ENCODE results near the gene FKBP7. TPM values are rescaled to one million over a fixed set of nuclear protein-coding genes. Genes with fewer than 3 reads are reported as not detected.

The FKBP7 gene
- total and polyA plus RNA-seq, 5 donors from 2014 or later, result 0.42 to 3.1 (median 0.59) TPM

DNA sequence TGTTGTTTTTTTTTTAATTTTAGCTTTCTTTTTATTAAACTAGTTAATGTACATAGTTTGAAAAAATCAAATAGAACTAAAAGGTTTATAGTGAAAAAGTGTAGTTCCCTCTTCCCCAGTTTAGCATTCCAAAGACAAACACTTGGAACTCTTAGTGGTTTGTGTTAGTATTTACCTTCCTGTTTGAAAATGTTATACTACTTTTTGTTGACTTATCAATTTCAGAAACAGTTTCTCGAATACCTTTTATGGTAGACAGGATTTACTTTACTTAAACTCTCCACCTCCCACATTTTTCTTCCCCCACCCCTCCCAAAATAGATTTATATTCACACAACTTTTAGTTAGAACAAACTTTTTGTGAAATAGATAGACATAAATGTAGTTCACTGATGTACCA, 28.5 kb upstream of the FKBP7 start:
- Mint-ChIP-seq H3K27me3 (no peaks in the 10 kb centered on the region), H3K36me3 (peaks cover 26% of the 10 kb centered on the region), H3K4me1 (peaks cover 0 to 10% (median 0%) of the 10 kb centered on the region in 4 donors), H3K27ac (peak overlapping the region in 2 of 3 donors; percentile 10 to 39), H3K9me3 (no peaks in the 10 kb centered on the region), H3K4me3 (no peak overlapping the region)
- Histone ChIP-seq H3K4me3 (ENCODE audit: low read depth, low read length) (no peak overlapping the region), H3K36me3 (ENCODE audit: control insufficient read depth, insufficient read depth, low read length) (peaks cover 58% of the 10 kb centered on the region), H3K27me3 (ENCODE audit: control insufficient read depth, insufficient read depth, low read length) (no peaks in the 10 kb centered on the region), H3K4me1 (ENCODE audit: control insufficient read depth, insufficient read depth, low read length, poor library complexity, severe bottlenecking) (no peaks in the 10 kb centered on the region), H3K9me3 (ENCODE audit: control insufficient read depth in 2 of 2, low read length in 2 of 2) (no peaks in the 10 kb centered on the region), H3K27ac (ENCODE audit: insufficient read depth, low read length, poor library complexity, severe bottlenecking) (no peak overlapping the region)
- ATAC-seq (ENCODE audit: low read depth in 2 of 2), result no peak
- no peak for DNase-seq

DNA sequence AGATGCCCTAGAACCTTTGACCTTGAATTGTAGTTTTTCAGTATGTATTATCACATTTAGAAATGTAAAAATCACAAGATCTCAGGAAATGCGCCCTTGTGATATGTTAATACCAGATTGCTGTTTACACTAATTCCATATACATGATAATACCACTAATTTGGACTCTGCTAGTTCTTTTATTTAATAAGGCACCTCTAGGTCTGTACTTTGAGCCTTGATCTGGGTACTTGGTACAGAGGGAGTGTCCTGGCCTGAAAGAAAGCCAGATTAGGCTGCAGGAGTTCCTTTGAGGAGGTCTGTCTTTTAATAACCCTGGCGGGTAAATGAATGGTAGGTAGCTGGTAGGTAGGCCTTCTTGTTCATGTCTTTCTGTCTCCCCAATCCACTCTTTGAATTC, 28.1 kb upstream of the FKBP7 start:
- no peaks in the 10 kb centered on the region for H3K9me3 ChIP-seq (ENCODE audit: control insufficient read depth in 2 of 2, low read length in 2 of 2)
- Mint-ChIP-seq H3K36me3 (peaks cover 26% of the 10 kb centered on the region), H3K4me3 (no peak overlapping the region), H3K27me3 (no peaks in the 10 kb centered on the region), H3K4me1 (peaks cover 0 to 6% (median 0%) of the 10 kb centered on the region in 4 donors), H3K9me3 (no peaks in the 10 kb centered on the region), H3K27ac (peak overlapping the region in 1 of 3 donors; percentile 10)
- no peak for ATAC-seq (ENCODE audit: low read depth in 2 of 2)
- H3K4me3 ChIP-seq (ENCODE audit: low read depth, low read length), result no peak overlapping the region
- H3K36me3 ChIP-seq (ENCODE audit: control insufficient read depth, insufficient read depth, low read length), result peaks cover 61% of the 10 kb centered on the region
- no peak for DNase-seq
- H3K27me3 ChIP-seq (ENCODE audit: control insufficient read depth, insufficient read depth, low read length), result no peaks in the 10 kb centered on the region
- no peaks in the 10 kb centered on the region for H3K4me1 ChIP-seq (ENCODE audit: control insufficient read depth, insufficient read depth, low read length, poor library complexity, severe bottlenecking)
- H3K27ac ChIP-seq (ENCODE audit: insufficient read depth, low read length, poor library complexity, severe bottlenecking), result no peak overlapping the region

GRCh38 chr2:178506101-178506500, 27.7 kb upstream of the FKBP7 start:
- Histone ChIP-seq H3K27ac (ENCODE audit: insufficient read depth, low read length, poor library complexity, severe bottlenecking) (no peak overlapping the region), H3K4me1 (ENCODE audit: control insufficient read depth, insufficient read depth, low read length, poor library complexity, severe bottlenecking) (no peaks in the 10 kb centered on the region), H3K9me3 (ENCODE audit: control insufficient read depth in 2 of 2, low read length in 2 of 2) (no peaks in the 10 kb centered on the region), H3K4me3 (ENCODE audit: low read depth, low read length) (no peak overlapping the region), H3K27me3 (ENCODE audit: control insufficient read depth, insufficient read depth, low read length) (no peaks in the 10 kb centered on the region), H3K36me3 (ENCODE audit: control insufficient read depth, insufficient read depth, low read length) (peaks cover 61% of the 10 kb centered on the region)
- Mint-ChIP-seq H3K36me3 (peaks cover 29% of the 10 kb centered on the region), H3K27me3 (no peaks in the 10 kb centered on the region), H3K4me3 (no peak overlapping the region), H3K4me1 (peaks cover 0 to 6% (median 0%) of the 10 kb centered on the region in 4 donors), H3K9me3 (no peaks in the 10 kb centered on the region), H3K27ac (no peak overlapping the region)
- DNase-seq (no peak), ATAC-seq (ENCODE audit: low read depth in 2 of 2) (no peak)

DNA sequence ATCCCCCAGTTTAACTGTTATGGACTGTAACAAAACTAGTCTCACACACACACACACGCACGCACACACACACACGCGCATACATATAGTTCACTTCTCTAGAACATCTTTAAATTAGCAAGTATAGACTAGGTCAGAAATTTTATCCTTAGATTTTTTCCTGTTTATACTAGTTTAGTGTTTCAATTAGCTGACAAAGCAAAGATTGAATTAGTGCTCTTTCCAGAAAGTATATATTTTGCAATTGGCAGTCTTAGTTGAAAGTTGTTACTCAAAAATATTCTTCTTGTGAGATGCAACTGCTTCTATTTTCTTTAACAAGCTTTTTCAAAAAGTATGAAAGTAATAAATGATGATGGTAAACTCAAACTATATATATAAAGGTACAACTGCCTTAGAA, 24.4 kb upstream of the FKBP7 start:
- no peak for DNase-seq
- Mint-ChIP-seq H3K4me1 (peaks cover 0 to 6% (median 0%) of the 10 kb centered on the region in 4 donors), H3K27me3 (no peaks in the 10 kb centered on the region), H3K27ac (no peak overlapping the region), H3K9me3 (no peaks in the 10 kb centered on the region), H3K4me3 (no peak overlapping the region), H3K36me3 (peaks cover 43% of the 10 kb centered on the region)
- H3K9me3 ChIP-seq (ENCODE audit: control insufficient read depth in 2 of 2, low read length in 2 of 2), result no peaks in the 10 kb centered on the region
- H3K4me1 ChIP-seq (ENCODE audit: control insufficient read depth, insufficient read depth, low read length, poor library complexity, severe bottlenecking), result no peaks in the 10 kb centered on the region
- H3K4me3 ChIP-seq (ENCODE audit: low read depth, low read length), result no peak overlapping the region
- H3K36me3 ChIP-seq (ENCODE audit: control insufficient read depth, insufficient read depth, low read length), result peaks cover 81% of the 10 kb centered on the region
- no peak overlapping the region for H3K27ac ChIP-seq (ENCODE audit: insufficient read depth, low read length, poor library complexity, severe bottlenecking)
- ATAC-seq (ENCODE audit: low read depth in 2 of 2), result no peak
- H3K27me3 ChIP-seq (ENCODE audit: control insufficient read depth, insufficient read depth, low read length), result no peaks in the 10 kb centered on the region

DNA sequence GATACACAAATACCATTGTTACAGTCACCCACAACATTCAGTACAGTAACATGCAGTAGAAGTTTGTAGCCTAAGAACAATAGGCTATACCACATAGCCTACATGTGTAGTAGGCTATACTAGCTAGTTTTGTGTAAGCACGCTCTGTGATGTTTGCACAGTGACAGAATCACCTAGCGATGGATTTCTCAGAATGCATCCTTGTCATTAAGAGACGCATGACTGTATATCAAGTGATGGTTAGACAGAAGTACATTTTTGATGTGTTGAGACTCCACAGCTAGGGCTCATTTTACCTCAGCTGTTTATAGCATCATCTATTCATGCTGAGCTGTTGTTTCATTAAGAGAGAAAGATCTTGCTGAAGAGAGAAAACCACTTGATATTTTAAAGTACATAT, 21.2 kb upstream of the FKBP7 start:
- Histone ChIP-seq H3K27ac (ENCODE audit: insufficient read depth, low read length, poor library complexity, severe bottlenecking) (no peak overlapping the region), H3K36me3 (ENCODE audit: control insufficient read depth, insufficient read depth, low read length) (peaks cover 90% of the 10 kb centered on the region), H3K4me1 (ENCODE audit: control insufficient read depth, insufficient read depth, low read length, poor library complexity, severe bottlenecking) (no peaks in the 10 kb centered on the region), H3K27me3 (ENCODE audit: control insufficient read depth, insufficient read depth, low read length) (no peaks in the 10 kb centered on the region), H3K9me3 (ENCODE audit: control insufficient read depth in 2 of 2, low read length in 2 of 2) (no peaks in the 10 kb centered on the region), H3K4me3 (ENCODE audit: low read depth, low read length) (no peak overlapping the region)
- DNase-seq (no peak), ATAC-seq (ENCODE audit: low read depth in 2 of 2) (no peak)
- peaks cover 0 to 6% (median 0%) of the 10 kb centered on the region in 4 donors for H3K4me1 Mint-ChIP-seq
- H3K9me3 Mint-ChIP-seq, result no peaks in the 10 kb centered on the region
- H3K4me3 Mint-ChIP-seq, result no peak overlapping the region
- H3K27me3 Mint-ChIP-seq, result no peaks in the 10 kb centered on the region
- H3K36me3 Mint-ChIP-seq, result peaks cover 57% of the 10 kb centered on the region
- H3K27ac Mint-ChIP-seq, result no peak overlapping the region

- no peak overlapping the region for H3K4me3 Mint-ChIP-seq
- DNase-seq, result no peak
- peaks cover 56% of the 10 kb centered on the region for H3K36me3 Mint-ChIP-seq
Measured at GRCh38 chr2:178498137-178498536, 19.7 kb upstream of the FKBP7 start.

GRCh38 chr2:178496049-178496448, 17.6 kb upstream of the FKBP7 start:
- H3K27ac ChIP-seq (ENCODE audit: insufficient read depth, low read length, poor library complexity, severe bottlenecking), result no peak overlapping the region

More at GRCh38 chr2:178498137-178498536, 19.7 kb upstream of the FKBP7 start:
- ATAC-seq (ENCODE audit: low read depth in 2 of 2), result no peak
- no peaks in the 10 kb centered on the region for H3K9me3 Mint-ChIP-seq
- peaks cover 0 to 6% (median 0%) of the 10 kb centered on the region in 4 donors for H3K4me1 Mint-ChIP-seq
- H3K27me3 Mint-ChIP-seq, result no peaks in the 10 kb centered on the region
- Histone ChIP-seq H3K27ac (ENCODE audit: insufficient read depth, low read length, poor library complexity, severe bottlenecking) (no peak overlapping the region), H3K4me1 (ENCODE audit: control insufficient read depth, insufficient read depth, low read length, poor library complexity, severe bottlenecking) (no peaks in the 10 kb centered on the region), H3K27me3 (ENCODE audit: control insufficient read depth, insufficient read depth, low read length) (no peaks in the 10 kb centered on the region), H3K4me3 (ENCODE audit: low read depth, low read length) (no peak overlapping the region), H3K9me3 (ENCODE audit: control insufficient read depth in 2 of 2, low read length in 2 of 2) (no peaks in the 10 kb centered on the region), H3K36me3 (ENCODE audit: control insufficient read depth, insufficient read depth, low read length) (peaks cover 90% of the 10 kb centered on the region)
- no peak overlapping the region for H3K27ac Mint-ChIP-seq

DNA sequence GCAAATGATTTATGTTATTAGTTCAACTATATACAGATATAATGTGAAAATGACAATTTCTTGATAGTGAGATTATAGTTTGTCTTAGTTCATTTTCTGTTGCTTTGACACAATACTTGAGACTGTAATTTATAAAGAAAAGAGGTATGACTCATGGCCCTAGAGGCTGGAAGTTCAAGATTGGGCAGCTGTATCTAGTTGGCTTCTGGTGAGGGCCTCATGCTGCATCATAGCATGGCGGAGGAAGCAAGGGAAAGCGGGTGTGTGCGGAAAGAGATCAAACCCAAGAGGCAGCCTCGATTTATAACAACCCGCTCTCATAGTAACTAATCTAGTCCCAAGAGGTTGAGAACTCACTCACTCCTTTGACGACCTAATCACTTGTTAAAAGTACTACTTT, 13.2 kb upstream of the FKBP7 start:
- H3K4me3 Mint-ChIP-seq, result no peak overlapping the region
- no peaks in the 10 kb centered on the region for H3K9me3 Mint-ChIP-seq
- peaks cover 72% of the 10 kb centered on the region for H3K36me3 ChIP-seq (ENCODE audit: control insufficient read depth, insufficient read depth, low read length)
- H3K27ac ChIP-seq (ENCODE audit: insufficient read depth, low read length, poor library complexity, severe bottlenecking), result no peak overlapping the region
- DNase-seq (no peak), ATAC-seq (ENCODE audit: low read depth in 2 of 2) (no peak)
- peaks cover 58% of the 10 kb centered on the region for H3K36me3 Mint-ChIP-seq
- peaks cover 9 to 26% (median 17%) of the 10 kb centered on the region in 4 donors for H3K4me1 Mint-ChIP-seq
- H3K9me3 ChIP-seq (ENCODE audit: control insufficient read depth in 2 of 2, low read length in 2 of 2), result no peaks in the 10 kb centered on the region
- H3K27ac Mint-ChIP-seq, result peak overlapping the region in 1 of 3 donors; percentile 10
- no peaks in the 10 kb centered on the region for H3K27me3 ChIP-seq (ENCODE audit: control insufficient read depth, insufficient read depth, low read length)
- no peaks in the 10 kb centered on the region for H3K4me1 ChIP-seq (ENCODE audit: control insufficient read depth, insufficient read depth, low read length, poor library complexity, severe bottlenecking)
- no peaks in the 10 kb centered on the region for H3K27me3 Mint-ChIP-seq
- no peak overlapping the region for H3K4me3 ChIP-seq (ENCODE audit: low read depth, low read length)

More at GRCh38 chr2:178496049-178496448, 17.6 kb upstream of the FKBP7 start:
- Histone ChIP-seq H3K36me3 (ENCODE audit: control insufficient read depth, insufficient read depth, low read length) (peaks cover 87% of the 10 kb centered on the region), H3K4me3 (ENCODE audit: low read depth, low read length) (no peak overlapping the region), H3K9me3 (ENCODE audit: control insufficient read depth in 2 of 2, low read length in 2 of 2) (no peaks in the 10 kb centered on the region), H3K4me1 (ENCODE audit: control insufficient read depth, insufficient read depth, low read length, poor library complexity, severe bottlenecking) (no peaks in the 10 kb centered on the region), H3K27me3 (ENCODE audit: control insufficient read depth, insufficient read depth, low read length) (no peaks in the 10 kb centered on the region)
- H3K4me1 Mint-ChIP-seq, result peaks cover 0 to 6% (median 3%) of the 10 kb centered on the region in 4 donors
- no peak for DNase-seq
- H3K27ac Mint-ChIP-seq, result peak overlapping the region in 1 of 3 donors; percentile 78
- no peak overlapping the region for H3K4me3 Mint-ChIP-seq
- no peaks in the 10 kb centered on the region for H3K27me3 Mint-ChIP-seq
- peaks cover 49% of the 10 kb centered on the region for H3K36me3 Mint-ChIP-seq
- no peaks in the 10 kb centered on the region for H3K9me3 Mint-ChIP-seq
- no peak for ATAC-seq (ENCODE audit: low read depth in 2 of 2)
